Stimulated activated effector memory CD8-positive, alpha-beta T cell treated with anti-CD3 and anti-CD28 coated beads, Interleukin-12 subunit alpha, Interleukin-12 subunit beta, amount 100 ng/mL, for 72 hours (primary cell): ENCODE results near the gene TMTC1.

Experiments
- ATAC-seq: fragments of 150-1000 bp; cut with Tn5 transposase; 2 replicates; pipeline ENCODE4 v1.10.0; 2021
- DNase-seq, 2 donors: peaks; one replicate each; pipeline ENCODE4 v3.0.0; 2021 to 2022; ENCODE audit warnings: low spot score in 2 of 2
- H3K27ac Mint-ChIP-seq: one replicate; pipeline ENCODE4 v1.8.0; 2022; ENCODE audit warnings: mild to moderate bottlenecking, mixed read lengths
- H3K36me3 Mint-ChIP-seq: one replicate; pipeline ENCODE4 v1.8.0; 2022; ENCODE audit warnings: mild to moderate bottlenecking, mixed read lengths
- H3K4me1 Mint-ChIP-seq: one replicate; pipeline ENCODE4 v1.8.0; 2022; ENCODE audit warnings: mixed read lengths
- H3K4me3 Mint-ChIP-seq: one replicate; pipeline ENCODE4 v1.8.0; 2022; ENCODE audit warnings: mild to moderate bottlenecking, mixed read lengths
- H3K9me3 Mint-ChIP-seq: one replicate; pipeline ENCODE4 v1.8.0; 2022; ENCODE audit warnings: mixed read lengths

The TMTC1 gene

DNA sequence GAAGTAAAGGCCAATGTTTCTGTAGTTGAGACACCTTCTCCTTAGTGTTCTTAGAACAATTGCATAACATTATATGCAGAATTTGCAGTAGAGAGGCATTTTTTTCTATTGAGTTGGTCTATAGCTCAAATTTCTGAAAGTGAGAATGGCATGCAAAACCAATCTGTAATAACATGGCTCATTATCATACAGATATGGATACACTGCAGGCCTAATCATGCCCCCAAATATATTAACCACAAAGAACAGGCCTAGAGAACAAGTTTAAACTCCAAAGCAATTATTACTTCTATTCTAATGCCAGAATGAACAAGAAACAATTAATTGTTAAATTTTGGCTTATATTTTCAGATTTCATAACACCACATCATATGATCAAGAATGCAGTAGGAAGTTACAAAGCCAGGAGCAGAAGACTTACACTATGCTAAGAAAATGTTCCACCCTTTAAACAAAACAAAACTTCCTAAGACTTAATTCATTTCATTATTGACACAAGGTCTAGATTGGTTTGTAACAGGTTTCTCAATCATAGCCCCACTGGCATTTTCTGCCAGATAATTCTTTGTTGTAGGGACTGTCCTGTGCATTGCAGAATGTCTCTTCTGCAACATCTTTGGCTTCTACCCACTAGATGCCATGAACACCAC is 26.9 kb downstream of the TMTC1 start:
- ATAC-seq (no peak), DNase-seq (no peak)
- no peaks in the 10 kb centered on the region for H3K4me1 Mint-ChIP-seq
- H3K4me3 Mint-ChIP-seq = no peak overlapping the region
- no peaks in the 10 kb centered on the region for H3K9me3 Mint-ChIP-seq
- no peaks in the 10 kb centered on the region for H3K36me3 Mint-ChIP-seq
- no peak overlapping the region for H3K27ac Mint-ChIP-seq

DNA sequence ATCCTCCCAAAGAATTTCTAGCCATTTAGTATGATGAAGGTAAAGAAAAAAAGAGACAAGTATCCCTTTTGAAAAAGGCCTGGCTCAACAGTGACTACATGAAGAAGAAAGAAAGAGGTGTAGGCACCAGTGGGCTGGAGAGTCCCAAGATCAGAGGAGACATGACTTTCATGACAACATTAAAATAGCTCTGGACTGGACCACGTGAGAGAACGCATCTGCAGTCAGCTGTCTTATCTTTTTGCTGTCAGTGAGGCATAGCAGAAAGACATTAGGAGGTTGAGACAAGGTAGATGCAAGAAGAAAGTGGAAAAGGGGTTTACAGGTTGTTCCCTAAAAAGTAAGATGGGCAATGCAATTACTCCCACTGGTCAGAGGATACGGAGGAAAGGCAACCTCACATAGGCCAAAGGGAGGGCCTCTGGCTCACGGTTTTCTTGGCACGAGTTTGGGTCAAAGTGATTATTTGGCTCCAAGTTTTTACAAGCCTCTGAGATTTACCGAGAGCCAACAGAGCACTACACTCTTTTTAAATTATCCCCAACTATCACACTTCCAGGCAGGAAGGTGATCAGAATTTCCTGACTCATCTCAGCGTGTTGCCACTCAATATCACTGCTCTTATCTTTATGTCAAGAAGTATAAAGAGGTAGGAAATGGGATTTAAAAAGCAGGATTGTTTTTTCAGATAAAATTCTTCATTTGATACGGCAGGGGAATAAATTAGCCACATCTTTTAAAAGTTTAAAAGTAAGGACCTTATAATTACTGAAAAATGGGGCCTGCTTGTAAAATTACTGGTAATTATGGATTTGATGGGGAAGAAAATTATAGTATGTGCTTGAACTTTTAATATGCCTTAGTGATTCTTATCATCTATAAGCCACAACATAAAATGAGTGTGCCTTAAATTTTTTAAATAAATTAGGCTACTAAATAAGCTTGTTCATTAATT is 29.2 kb downstream of the TMTC1 start:
- Mint-ChIP-seq H3K4me1 (no peaks in the 10 kb centered on the region), H3K36me3 (no peaks in the 10 kb centered on the region), H3K27ac (no peak overlapping the region), H3K9me3 (peaks cover 3% of the 10 kb centered on the region), H3K4me3 (no peak overlapping the region)
- DNase-seq (no peak), ATAC-seq (no peak)

DNA sequence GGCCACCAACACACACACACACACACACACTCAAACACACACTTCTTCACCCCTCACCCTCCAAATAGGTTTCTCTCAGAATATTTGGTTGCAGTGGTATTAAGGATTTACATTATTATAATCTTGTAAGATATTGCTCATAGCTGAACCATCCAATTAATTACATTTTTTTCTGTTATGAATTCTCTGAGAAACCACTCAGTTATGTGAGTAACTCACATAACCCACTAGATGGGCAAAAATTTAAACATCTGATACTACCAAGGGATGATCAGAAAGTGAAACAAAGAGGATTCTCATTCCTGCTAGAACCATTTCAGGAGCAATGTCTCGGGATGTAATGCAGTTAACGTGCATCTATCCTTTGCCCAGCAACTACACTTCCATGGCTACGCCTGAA is 31.6 kb downstream of the TMTC1 start:
- no peak for DNase-seq
- ATAC-seq = no peak
- H3K36me3 Mint-ChIP-seq = no peaks in the 10 kb centered on the region
- H3K4me1 Mint-ChIP-seq = no peaks in the 10 kb centered on the region
- H3K27ac Mint-ChIP-seq = no peak overlapping the region
- no peak overlapping the region for H3K4me3 Mint-ChIP-seq
- peaks cover 3% of the 10 kb centered on the region for H3K9me3 Mint-ChIP-seq

DNA sequence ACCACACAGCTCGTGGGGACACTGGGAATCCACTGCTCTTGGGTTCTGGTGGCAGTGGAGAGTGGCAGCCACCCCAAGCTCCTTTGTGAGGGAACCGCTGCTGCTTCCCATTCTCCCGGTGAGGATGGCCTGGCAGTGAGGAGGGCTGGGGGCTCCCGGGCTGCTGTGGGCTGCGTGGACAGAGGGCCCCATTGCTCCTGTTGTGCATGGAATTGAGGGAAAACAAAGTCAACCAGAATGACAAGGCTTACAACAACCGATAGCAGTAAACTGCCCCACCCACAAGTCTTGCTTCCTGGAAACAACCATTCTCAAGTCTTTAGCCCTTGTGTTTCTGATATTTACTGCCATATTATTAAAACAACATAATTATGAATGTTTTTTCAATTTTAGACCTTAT is 32.1 kb downstream of the TMTC1 start:
- no peak for ATAC-seq
- H3K36me3 Mint-ChIP-seq = no peaks in the 10 kb centered on the region
- H3K4me1 Mint-ChIP-seq = no peaks in the 10 kb centered on the region
- DNase-seq = no peak
- H3K4me3 Mint-ChIP-seq = no peak overlapping the region
- H3K9me3 Mint-ChIP-seq = peaks cover 3% of the 10 kb centered on the region
- H3K27ac Mint-ChIP-seq = no peak overlapping the region

GRCh38 chr12:29750928-29751220 is 32.9 kb downstream of the TMTC1 start:
- no peak for ATAC-seq
- H3K27ac Mint-ChIP-seq = no peak overlapping the region
- H3K36me3 Mint-ChIP-seq = no peaks in the 10 kb centered on the region
- DNase-seq = no peak
- H3K9me3 Mint-ChIP-seq = peaks cover 3% of the 10 kb centered on the region
- no peaks in the 10 kb centered on the region for H3K4me1 Mint-ChIP-seq
- no peak overlapping the region for H3K4me3 Mint-ChIP-seq

DNA sequence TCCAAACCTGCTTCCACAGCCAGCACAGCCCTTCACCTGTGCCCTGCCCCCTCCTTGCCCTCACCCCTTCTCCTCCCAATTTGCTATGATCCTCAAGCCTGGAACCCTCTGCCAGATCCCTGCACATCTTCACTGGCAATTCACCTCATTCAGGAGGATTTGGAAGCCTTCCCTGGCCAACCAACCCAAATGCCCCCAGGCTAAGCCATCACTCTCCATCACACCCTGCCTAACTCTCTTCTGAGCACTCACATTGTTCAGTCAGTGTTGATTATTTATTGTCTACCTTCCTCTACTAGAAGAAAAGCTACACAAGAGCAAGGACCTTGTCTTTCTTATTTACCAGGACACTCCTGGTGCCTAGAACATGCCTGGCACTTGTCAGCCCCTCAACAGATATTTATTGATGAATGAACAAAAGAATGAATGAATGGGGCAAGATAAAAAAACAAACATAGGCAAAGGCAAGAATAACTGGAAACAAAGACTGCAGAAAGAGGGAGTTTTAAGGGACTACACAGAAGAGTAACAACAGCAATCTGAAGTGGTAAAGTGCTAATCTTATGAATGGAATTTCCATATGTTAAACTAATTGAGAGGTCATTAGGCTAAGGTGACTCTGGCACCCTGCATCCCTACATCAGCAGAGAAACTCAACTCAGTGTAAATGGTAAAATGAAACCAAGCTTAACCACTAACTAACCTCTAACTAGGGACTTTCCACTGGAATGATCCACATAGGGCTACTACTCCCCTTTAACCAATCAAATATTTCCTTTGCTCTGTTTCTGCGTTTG is 33.4 kb downstream of the TMTC1 start:
- H3K36me3 Mint-ChIP-seq = no peaks in the 10 kb centered on the region
- H3K4me3 Mint-ChIP-seq = no peak overlapping the region
- DNase-seq (no peak), ATAC-seq (no peak)
- no peaks in the 10 kb centered on the region for H3K4me1 Mint-ChIP-seq
- H3K9me3 Mint-ChIP-seq = peaks cover 3% of the 10 kb centered on the region
- no peak overlapping the region for H3K27ac Mint-ChIP-seq

DNA sequence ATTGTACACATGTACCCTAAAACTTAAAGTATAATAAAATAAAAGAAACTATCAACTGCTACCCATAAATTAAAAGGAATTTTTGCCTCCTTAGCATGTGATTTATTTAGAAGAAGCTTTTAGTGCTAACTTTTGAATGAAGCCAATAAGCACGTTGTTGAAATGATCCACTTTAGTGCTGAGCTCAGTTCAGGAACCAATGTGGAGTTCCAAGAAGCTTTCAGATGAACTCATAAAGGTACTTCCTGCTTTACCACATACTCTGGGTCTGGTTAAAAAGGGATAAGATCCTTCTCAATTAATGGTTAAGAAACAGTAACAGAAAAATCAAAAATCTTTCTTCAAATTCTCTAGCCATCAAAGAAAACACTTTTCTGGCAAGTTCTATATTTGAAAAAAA is 39.4 kb downstream of the TMTC1 start:
- H3K36me3 Mint-ChIP-seq = no peaks in the 10 kb centered on the region
- no peak for DNase-seq
- H3K4me3 Mint-ChIP-seq = no peak overlapping the region
- no peak for ATAC-seq
- no peaks in the 10 kb centered on the region for H3K9me3 Mint-ChIP-seq
- H3K27ac Mint-ChIP-seq = no peak overlapping the region
- no peaks in the 10 kb centered on the region for H3K4me1 Mint-ChIP-seq

GRCh38 chr12:29743801-29744200 is 39.9 kb downstream of the TMTC1 start:
- ATAC-seq = no peak
- Mint-ChIP-seq H3K9me3 (no peaks in the 10 kb centered on the region), H3K27ac (no peak overlapping the region), H3K4me3 (no peak overlapping the region), H3K4me1 (no peaks in the 10 kb centered on the region), H3K36me3 (no peaks in the 10 kb centered on the region)
- DNase-seq = no peak

- H3K4me3 Mint-ChIP-seq = no peak overlapping the region
- no peak overlapping the region for H3K27ac Mint-ChIP-seq
- no peaks in the 10 kb centered on the region for H3K9me3 Mint-ChIP-seq
- no peak for DNase-seq
- no peaks in the 10 kb centered on the region for H3K36me3 Mint-ChIP-seq
- no peak for ATAC-seq
- H3K4me1 Mint-ChIP-seq = no peaks in the 10 kb centered on the region
Observed at GRCh38 chr12:29743077-29743476, 40.7 kb downstream of the TMTC1 start.

- Mint-ChIP-seq H3K36me3 (no peaks in the 10 kb centered on the region), H3K4me3 (no peak overlapping the region), H3K27ac (no peak overlapping the region), H3K4me1 (no peaks in the 10 kb centered on the region), H3K9me3 (no peaks in the 10 kb centered on the region)
- DNase-seq = no peak
- ATAC-seq = no peak
Observed at GRCh38 chr12:29742646-29743045, 41.1 kb downstream of the TMTC1 start.

- H3K36me3 Mint-ChIP-seq = no peaks in the 10 kb centered on the region
- H3K9me3 Mint-ChIP-seq = no peaks in the 10 kb centered on the region
- H3K27ac Mint-ChIP-seq = no peak overlapping the region
- DNase-seq = no peak
- ATAC-seq = no peak
- H3K4me1 Mint-ChIP-seq = no peaks in the 10 kb centered on the region
- H3K4me3 Mint-ChIP-seq = no peak overlapping the region
Observed at GRCh38 chr12:29741342-29742241, 42.1 kb downstream of the TMTC1 start.

GRCh38 chr12:29739279-29739991 is 44.3 kb downstream of the TMTC1 start:
- no peaks in the 10 kb centered on the region for H3K4me1 Mint-ChIP-seq

DNA sequence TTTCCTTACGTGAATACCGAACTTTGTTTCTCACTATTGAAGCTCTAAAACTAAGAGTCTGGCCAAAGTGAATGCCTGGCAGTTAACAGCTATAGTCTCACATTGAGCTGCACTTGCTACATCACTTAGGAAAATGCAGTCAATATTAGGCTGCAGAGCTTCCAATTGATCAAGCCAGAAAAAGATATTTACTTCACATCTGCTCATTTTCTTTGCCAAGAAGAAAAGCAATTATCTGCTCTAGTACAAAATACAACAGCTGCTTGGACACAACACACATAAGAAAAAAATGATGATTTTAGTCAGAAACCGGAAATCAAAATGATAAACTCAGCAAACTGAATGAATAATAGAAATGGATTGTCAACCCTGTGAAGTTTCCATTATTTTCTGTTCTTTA is 45.4 kb downstream of the TMTC1 start:
- Mint-ChIP-seq H3K9me3 (no peaks in the 10 kb centered on the region), H3K4me3 (no peak overlapping the region), H3K27ac (no peak overlapping the region), H3K4me1 (no peaks in the 10 kb centered on the region), H3K36me3 (no peaks in the 10 kb centered on the region)
- ATAC-seq (no peak), DNase-seq (no peak)

More at GRCh38 chr12:29739279-29739991, 44.3 kb downstream of the TMTC1 start:
- Mint-ChIP-seq H3K27ac (no peak overlapping the region), H3K9me3 (no peaks in the 10 kb centered on the region), H3K36me3 (no peaks in the 10 kb centered on the region), H3K4me3 (no peak overlapping the region)
- ATAC-seq (no peak), DNase-seq (no peak)

GRCh38 chr12:29737644-29738043 is 46.1 kb downstream of the TMTC1 start:
- no peak for ATAC-seq
- Mint-ChIP-seq H3K9me3 (no peaks in the 10 kb centered on the region), H3K36me3 (no peaks in the 10 kb centered on the region), H3K27ac (no peak overlapping the region), H3K4me1 (no peaks in the 10 kb centered on the region), H3K4me3 (no peak overlapping the region)
- DNase-seq = no peak
